ENCODE measurements around the gene DISC1.
"Not testable (repeated sequence)": the region's sequence is repeated elsewhere in the genome, so short reads cannot be mapped to it uniquely, and the experiment has no call there.

DISC1 gene

GRCh38 chr1:231705806-231706760 is 79.5 kb downstream of the DISC1 start:
- no peak for DNase-seq

- no peak for DNase-seq
These were observed 80.3 kb downstream of the DISC1 start for GRCh38 chr1:231706934-231707333.

- no peak for DNase-seq
These were observed 80.8 kb downstream of the DISC1 start for GRCh38 chr1:231707407-231707806.

- no peak for DNase-seq
These were observed 81.8 kb downstream of the DISC1 start for GRCh38 chr1:231708394-231708793.

- no peak for DNase-seq
These were observed 87.8 kb downstream of the DISC1 start for GRCh38 chr1:231714440-231714839.

- DNase-seq: no peak
These were observed 89.5 kb downstream of the DISC1 start for GRCh38 chr1:231715816-231716722.

- no peak for DNase-seq
These were observed 90.3 kb downstream of the DISC1 start for GRCh38 chr1:231716879-231717278.

- DNase-seq: no peak
These were observed 93.0 kb downstream of the DISC1 start for GRCh38 chr1:231719485-231720183.

- DNase-seq: peak; percentile 39
These were observed 94.2 kb downstream of the DISC1 start for GRCh38 chr1:231720652-231721325.

- DNase-seq: no peak
These were observed 94.8 kb downstream of the DISC1 start for GRCh38 chr1:231721436-231721835.

GRCh38 chr1:231722356-231722755 is 95.8 kb downstream of the DISC1 start:
- no peak for DNase-seq

GRCh38 chr1:231723146-231723545 is 96.6 kb downstream of the DISC1 start:
- DNase-seq: no peak

GRCh38 chr1:231724041-231724440 is 97.5 kb downstream of the DISC1 start:
- no peak for DNase-seq

GRCh38 chr1:231724876-231725647 is 98.5 kb downstream of the DISC1 start:
- no peak for DNase-seq

- no peak for DNase-seq
These were observed 100.6 kb downstream of the DISC1 start for GRCh38 chr1:231727171-231727570.

GRCh38 chr1:231728987-231729386 is 102.4 kb downstream of the DISC1 start:
- not testable (repeated sequence) for DNase-seq

GRCh38 chr1:231729544-231729943 is 103.0 kb downstream of the DISC1 start:
- DNase-seq: no peak

GRCh38 chr1:231731268-231731667 is 104.7 kb downstream of the DISC1 start:
- no peak for DNase-seq

GRCh38 chr1:231733063-231733462 is 106.5 kb downstream of the DISC1 start:
- no peak for DNase-seq

- DNase-seq: no peak
These were observed 107.1 kb downstream of the DISC1 start for GRCh38 chr1:231733672-231734071.

- DNase-seq: no peak
These were observed 107.8 kb downstream of the DISC1 start for GRCh38 chr1:231734417-231734816.

- no peak for DNase-seq
These were observed 108.8 kb downstream of the DISC1 start for GRCh38 chr1:231735411-231735810.

All from NCI-H774 (cell line).